CMK (cell line): ENCODE results near the gene SETD7.

ENCODE experiments used
- DNase-seq: peaks from one replicate; pipeline ENCODE4 v3.0.0-alpha.2; 2010; ENCODE audit warnings: low read depth

Gene SETD7

DNA sequence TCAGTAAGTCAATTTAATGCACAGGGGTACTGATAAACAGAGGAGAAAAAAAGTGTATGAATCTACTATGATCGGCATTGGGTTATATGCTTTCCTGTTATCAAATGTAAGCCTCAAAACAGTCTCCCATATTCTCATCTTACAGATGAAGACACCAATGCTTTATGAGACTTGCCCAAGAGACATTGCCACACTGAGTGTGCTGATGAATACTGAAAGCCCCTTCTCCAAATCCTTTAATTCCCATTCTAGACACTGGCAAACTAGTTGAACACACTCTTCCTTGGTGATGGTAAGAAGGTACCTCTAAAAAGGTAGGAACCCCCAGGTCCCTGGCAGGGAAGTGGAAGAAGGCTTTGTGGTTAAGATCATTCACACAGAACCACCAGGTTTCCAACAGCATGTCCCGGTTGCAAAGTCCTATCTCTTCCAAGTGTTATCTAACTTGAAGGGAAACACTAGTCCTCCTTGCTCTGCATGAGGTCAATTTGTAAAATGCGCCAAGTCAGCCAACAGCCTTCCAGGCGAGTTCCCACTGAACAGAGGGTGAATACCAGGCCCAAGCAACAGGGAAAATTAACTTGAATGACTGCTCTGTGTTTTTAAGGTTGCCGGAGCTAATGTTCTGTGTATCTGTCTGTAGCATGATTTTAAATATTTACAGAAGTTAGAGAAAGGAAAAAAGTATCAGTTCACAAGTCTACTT lies 5.1 kb downstream of the SETD7 start:
- DNase-seq, result no peak

DNA sequence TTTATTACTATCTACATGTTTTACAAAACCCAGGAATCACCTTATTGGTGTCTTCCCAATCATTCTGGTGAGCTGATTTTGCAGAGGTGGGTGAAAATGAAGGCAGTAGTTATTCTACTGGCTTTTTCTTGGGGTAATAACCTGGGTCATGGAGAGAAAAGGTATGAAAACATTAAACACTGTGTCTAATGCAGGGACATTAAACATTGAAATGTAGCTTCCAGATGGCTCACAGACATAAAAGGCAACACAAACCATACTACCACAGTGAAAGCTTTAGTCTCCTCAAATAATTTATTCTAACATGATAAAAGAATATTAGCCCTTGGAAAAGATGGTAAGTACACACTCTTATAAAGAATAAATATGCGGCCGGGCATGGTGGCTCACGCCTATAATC lies 8.0 kb downstream of the SETD7 start:
- no peak for DNase-seq

DNA sequence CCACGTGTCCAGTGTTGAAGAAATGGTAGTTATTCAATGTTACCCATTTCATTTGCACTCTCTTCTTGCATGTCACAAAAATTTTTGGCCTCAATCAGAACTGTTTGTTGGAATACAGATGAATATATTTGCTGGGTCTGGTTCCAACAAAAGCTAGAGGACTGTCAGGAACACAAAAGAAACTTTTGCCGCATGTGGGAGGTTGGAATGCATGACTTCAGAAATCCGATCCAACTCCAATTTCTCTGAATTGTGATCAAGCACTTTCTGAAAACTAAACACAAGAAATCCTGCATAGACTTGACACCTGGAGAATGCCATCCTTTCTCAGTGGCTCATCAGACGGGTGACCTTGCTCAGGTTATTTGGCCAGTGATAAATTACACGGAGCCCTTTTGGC lies 15.4 kb downstream of the SETD7 start:
- no peak for DNase-seq

DNA sequence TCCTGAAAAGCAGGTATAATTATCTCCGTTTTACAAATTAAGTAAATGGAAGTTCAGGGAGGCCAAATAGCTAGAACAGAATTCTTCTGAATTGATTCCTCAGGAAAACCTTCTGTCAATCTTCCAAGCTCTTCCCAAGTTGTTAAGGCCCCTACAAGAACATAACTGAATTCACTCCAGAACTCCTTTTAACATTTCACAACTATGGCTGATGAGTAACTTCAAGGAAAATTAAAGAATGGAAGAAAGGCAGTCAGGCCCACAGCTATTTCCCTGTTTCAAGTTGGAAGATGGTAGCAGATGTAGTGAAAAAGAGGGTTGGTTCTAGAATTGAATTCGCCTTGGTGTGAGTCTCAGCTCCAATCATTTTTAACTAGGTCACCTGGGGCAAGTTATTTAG lies 15.9 kb downstream of the SETD7 start:
- no peak for DNase-seq

DNA sequence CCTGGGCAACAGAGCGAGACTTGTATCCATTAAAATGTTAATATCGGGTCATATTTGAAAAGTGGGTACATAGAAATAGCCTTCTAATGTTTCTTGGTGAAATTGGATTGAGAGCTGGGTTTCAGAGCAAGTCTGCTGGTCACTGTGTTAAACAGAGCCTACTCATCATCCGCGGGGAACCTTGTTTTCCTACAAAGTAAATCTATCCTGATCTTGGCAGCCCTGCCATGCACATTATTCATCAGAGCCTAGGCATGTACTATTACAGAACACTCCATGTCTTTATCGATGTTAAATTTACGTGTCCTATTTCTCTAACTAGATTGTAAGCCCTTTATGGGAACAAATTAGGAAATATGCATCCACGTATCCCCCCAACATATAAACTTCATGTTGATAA lies 18.7 kb downstream of the SETD7 start:
- DNase-seq, result no peak

DNA sequence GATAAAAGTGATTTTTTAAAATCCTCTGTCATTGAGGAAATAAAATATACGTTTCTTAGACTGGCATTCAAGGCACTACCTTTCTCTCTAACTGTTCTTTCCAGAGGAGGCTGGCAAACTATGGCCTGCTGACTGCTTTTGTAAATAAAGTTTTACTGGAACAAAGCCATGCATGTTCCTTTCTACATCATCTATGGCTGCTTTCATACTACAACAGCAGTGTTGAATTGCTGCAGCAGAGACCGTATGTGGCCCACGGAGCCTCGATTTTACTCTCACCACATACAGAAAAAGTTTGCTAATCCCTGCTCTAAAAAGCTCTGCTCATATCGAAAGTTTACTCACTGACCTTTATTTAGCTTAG lies 20.2 kb downstream of the SETD7 start:
- no peak for DNase-seq

DNA sequence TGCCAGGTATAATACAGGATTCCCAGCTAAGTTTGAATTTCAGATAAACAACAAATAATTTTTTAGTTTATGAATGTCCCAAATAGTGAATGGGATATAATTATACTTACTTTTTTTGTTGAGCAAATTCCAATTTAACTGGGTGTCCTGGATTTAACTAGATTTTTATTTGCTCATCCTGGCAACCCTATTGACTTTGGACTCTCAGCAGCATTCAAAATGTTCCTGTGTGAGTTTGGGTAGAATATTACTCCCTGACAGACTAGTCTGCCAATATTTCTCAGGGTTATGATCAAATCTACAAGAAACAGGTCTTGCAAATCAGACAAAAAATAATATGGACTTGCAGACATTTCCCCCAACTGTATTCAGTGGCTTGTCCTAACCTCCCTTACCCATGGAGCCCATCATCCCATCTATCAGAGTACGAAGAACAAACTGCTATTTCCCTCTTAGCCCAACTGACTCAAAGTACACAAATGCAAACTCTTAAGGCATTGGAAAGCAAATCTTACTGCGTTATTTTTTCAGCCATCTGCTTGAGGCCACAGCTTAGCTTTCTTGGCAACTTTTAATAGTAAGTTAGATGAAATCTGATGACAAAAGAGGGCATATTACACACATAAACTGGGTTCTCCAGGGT lies 20.7 kb downstream of the SETD7 start:
- DNase-seq, result no peak

DNA sequence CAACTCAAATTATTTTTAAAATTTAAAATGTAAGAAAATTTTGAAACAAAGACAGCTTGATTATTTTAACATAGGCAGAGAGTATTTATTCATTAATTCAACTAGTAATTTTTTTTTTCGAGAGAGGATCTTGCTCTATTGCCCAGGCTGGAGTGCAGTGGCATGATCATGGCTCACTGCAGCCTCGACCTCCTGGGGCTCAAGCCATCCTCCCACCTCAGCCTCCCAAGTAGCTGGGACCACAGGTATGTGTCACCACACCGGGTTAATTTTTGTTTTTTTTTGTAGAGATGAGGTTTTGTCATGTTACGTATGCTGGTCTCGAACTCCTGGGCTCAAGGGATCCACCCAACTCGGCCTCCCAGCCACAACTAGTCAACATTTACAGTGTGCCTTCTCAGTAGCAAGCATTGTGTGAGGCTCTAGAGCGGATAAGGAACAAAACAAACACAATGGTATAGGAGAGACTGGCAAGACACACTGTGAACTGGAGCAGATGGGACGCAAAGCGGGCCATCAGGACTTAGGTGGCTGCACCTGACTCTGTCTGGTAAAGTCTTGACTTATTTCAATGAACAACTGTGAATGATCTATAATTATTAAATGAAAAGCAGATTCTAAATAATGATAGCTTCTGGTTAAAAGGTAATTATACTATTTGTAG lies 21.6 kb downstream of the SETD7 start:
- no peak for DNase-seq

DNA sequence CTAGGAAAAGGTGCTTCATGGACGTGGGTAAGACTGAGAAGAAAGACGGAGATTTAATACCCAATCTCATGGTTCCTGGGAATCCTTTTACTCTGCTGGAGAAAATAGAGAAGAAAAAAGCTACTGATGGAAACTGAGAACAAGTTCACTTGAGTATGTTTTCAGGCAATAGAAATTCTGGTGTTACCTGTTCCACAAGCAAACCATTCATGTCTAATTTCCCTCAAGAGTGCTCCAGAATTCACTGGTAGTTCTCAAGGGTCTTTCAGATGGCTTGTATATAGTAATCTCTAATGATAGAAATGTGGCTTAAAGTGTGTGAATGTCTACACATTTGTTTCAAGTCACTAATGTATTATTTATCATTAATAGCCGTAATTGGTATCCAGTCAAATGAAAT lies 22.5 kb downstream of the SETD7 start:
- no peak for DNase-seq

DNA sequence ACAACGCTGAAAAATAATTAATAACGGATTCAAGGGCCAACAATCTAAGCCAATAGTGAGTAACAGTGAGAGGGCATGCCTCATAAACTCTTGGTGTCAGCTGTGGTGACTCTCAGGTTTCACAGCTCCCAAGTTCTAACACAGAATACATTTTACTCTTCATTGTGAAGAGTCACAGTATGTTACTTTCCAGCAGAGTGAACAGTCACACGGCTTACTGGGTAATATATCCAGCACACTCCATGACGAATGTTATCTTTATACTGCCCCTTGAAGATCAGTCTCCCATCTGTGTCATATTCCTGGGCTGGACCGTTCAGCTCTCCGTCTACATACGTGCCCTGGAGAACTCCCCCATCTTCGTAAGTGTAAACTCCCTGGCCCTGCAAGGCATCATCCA lies 23.1 kb downstream of the SETD7 start:
- no peak for DNase-seq

DNA sequence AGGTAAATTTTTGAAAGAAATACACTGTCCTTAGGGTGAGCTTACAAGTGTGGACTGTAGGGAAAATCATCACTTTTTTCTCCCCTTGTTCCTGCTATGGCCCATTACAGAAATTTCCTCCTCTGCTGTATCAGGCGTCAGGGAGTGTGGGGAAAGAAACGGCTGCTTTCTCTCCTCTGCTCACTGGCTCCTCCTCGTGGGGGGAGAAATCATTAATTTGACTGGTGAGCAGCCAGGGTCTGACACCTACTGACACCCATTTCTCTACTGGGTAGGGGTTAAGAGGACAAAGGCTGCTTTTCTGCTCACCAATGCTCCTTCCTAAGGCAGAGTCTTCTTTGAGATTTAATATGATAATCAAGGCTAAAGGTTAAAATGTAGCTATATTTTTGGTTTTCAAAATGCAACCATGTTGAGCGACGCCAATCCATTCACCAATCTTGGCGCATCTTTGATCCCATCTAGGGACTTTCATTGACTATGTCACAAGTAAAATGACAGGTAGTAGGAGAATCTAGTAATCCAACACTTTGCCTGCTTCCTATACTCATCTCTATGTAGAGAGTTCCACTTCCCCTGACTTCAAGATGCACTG lies 25.1 kb downstream of the SETD7 start:
- no peak for DNase-seq

DNA sequence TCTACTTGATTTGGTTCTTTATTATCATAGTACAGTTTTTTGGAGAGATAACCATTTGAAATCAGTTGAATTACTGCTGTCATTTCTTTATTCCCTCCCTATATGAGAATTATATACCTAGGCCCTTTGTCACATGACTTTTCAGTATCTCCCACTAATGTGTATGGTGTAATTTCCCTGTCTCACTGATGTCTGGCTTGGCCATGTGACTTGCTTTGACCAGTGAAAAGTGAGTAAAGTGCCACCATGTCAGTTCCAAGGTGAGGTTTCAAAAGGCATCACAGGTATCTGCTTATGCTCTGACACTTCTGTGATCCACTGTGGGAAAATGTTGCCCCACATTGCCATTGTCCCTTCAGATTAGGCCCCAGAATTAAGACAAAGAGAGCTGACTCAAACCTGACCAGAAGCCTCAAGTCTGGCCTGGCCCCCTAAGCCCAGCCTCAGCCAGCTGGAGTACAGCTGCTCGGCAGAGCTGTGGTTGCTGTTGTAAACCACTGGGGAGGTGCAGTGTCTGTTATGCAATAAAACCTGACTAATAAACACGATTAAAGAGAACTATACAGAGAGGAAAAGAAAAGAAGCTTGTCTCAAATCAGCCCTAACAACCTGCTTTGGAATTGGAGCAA lies 27.5 kb downstream of the SETD7 start:
- DNase-seq, result no peak

DNA sequence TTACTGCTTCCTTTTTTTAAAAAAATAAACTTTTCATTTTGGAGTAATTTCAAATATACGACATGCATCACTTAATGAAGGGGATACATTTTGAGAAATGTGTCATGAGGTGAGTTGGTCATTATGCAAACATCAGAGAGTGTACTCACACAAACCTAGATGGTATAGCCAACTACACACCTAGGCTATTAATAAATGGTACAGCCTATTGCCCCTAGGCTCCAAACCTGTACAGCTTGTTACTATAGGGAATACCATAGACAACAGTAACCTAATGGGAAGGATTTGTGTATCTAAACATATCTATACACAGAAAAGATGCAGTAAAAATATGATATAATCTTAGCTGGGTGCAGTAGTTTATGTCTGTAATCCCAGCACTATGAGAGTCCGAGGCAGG lies 29.1 kb downstream of the SETD7 start:
- DNase-seq, result no peak

DNA sequence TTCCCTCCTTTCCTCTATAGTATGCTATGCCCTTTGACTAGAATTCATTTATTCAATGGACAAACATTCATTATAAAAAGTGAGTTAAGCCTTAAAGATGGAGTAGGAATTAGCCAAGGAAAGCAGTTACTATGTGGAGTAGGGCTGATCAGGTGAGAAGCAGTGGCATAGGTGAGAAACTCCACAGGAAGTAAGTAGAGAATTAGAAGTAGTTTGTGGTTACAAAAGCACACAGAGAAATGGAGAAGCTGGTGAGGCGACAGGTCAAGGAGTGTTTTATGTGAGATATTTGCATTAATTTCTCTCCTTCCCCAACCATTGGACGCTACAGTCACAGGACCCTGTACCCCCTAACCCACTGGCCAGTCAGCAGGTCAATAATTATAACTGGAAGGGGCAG lies 30.6 kb downstream of the SETD7 start:
- no peak for DNase-seq

DNA sequence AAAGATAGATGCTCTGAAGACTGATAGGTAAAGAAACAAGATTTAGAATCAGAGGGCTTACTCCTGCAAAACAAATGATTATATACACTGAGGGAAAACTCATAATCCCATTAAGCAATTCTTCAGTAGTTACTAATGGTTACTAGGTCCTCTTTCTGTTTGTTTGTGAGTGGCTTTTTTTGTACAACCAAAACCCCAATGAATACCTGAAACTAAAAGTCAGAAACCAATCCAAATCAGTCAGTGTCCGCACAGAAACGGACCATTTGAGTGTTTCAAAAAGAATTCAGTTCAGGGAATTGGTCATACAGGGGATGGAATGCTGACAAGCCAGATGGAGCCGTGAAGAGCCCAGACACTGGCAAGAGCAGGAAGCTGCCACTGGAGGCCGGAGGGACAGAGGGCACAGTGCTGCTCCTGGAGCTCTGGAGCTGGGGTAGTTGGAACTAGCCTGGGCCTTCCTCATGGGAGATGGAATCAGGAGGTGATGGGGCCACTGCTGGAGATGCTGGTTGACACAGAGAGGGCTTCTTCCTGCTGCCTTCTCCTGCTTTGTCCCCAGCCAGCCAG lies 31.9 kb downstream of the SETD7 start:
- no peak for DNase-seq

DNA sequence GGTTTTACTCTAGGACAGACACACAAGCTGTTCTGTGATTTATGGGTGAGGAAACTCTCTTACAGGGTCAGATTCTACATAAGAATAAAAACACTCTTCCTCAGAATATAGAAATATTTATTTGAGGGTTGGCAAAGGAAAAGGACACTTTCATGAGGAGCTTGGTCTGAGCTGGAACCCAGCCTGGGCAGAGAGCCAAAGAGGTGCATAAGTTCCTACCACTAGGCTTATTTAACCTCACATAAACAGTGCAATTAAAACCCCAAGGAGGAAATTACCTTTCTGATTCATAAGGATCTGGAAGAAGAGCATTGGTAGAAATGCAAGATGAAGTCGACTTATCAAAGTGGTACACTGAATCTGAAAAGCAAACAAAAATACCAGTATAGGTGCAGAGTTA lies 32.9 kb downstream of the SETD7 start:
- no peak for DNase-seq

DNA sequence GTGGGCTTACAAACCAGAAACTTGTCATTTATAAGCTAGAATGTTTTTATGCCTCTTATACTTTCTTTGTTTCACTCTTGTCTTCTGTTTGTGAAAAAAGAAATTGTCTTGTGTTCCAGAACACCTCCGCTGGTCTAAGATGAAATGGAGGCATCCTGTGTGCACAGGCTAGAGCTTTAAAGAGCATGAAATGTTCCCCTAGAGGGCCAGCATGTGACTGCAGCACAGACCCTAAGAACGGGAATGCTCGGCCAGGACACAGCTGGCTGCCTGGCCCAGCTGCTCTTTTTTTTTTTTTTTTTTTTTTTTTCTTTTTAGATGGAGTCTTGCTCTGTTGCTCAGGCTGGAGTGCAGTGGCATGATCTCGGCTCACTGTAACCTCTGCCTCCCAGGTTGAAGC lies 33.6 kb downstream of the SETD7 start:
- DNase-seq, result no peak

DNA sequence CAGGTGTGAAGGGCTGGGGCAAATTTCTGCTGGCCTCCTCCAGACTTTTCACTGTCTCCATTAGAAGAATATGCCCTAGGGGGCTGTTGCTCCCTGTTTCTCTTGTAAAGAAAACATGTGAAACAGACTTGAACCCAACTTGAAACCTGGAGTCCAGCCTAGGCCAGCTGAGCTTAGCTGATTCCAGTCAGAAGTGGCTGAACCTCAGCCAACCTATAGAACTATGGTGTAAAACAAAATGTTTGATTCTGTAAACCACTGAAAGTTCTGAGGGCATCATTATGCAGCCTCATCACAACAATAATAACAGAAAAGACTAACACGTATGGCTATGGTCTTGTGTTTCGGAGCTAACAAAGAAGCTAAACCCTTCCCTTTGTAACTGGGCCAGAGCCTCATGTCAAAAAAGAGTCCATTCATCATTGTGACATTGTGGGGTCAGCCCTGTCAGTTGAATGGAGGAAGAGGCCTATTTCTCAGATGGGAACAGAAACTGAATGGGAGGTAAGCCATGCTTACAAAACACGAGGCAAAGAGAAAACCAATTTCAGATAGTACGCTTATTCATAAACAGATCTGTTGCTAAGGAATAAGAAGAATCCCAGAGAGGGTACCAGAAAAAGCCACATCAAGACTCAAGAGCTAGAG lies 34.1 kb downstream of the SETD7 start:
- DNase-seq, result no peak

DNA sequence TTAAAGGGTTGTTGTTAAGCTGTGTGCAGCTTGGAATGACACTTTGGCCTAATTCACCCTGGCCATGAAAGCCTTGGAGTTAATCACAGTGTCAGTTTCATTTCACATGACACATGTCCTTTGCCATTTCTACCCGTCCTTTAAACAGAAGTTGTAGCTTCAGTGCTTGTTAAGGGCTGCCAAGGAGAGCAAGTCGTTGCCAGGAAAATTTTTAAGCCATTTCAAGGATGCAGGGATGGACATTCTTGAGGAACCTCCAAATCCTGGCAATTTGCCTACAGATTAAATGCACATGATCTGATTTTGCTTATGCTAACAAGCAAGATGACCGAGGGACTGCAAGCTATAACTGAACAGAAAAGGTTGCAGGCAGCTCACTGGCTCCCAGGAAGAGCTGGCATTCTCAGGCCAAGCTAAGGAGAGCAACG lies 40.5 kb downstream of the SETD7 start:
- no peak for DNase-seq

DNA sequence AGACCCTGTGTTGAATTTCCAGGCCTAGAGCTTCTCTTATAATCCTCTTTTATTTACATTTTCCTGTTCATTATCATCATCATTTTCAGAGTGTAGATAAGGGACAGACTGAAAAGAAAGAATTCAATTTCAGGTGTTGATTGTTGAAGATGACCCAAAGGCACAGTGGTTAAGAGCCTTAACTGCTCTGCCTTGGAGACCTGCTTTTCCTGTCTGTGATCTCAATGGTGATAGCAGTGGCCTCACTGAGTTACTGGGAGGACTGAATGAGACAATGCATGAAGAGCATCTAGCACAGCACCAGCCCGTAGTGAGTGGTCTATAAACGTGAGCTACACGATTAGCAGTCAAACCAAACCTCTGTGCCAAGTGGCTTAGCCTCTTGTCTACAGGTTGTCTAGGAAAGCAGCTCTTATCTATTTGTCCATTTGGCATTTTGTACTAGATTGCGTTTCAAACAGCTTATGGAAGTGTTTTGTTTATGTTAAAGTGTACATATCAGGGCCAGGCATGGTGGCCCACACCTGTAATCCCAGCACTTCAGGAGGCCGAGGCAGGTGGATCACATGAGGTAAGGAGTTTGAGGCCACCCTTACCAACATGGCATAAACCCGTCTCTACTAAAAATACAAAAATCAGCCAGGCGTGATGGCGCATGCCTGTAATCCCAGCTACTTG lies 41.5 kb downstream of the SETD7 start:
- DNase-seq, result no peak

DNA sequence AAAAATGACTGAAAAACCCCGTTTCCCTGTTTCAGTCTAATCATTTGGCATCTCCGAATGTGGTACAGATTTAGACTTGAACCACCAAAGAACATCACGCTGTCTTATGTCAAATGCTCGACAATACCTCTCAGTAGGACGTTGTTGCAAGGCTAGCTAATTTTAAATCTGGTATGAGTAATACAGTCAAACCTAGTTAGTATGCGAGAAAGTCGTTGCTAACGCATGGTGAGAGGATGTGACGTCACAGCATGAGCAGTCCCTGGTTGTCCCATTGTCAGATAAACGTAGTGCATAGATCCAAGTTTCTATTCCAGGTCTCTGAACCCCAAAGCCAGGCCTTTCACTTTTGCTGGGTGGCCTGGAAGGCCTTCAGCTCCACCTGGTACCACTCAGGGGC lies 44.7 kb downstream of the SETD7 start:
- no peak for DNase-seq
